ENCODE data around the gene HCST. TPM values are rescaled to one million over a fixed set of nuclear protein-coding genes. Genes with fewer than 3 reads are reported as not detected.
A peak's percentile ranks its signal among the peaks of the same experiment; 100 is the strongest.
"Not testable (repeated sequence)": the region's sequence is repeated elsewhere in the genome, so short reads cannot be mapped to it uniquely, and the experiment has no call there.

The HCST gene
- total RNA-seq, 1 donor from 2014 or later: 1.8 TPM

- Mint-ChIP-seq H3K4me1 (ENCODE audit: low read depth, unreplicated experiment) (no peaks in the 10 kb centered on the region), H3K36me3 (ENCODE audit: low read depth, unreplicated experiment) (peaks cover 5% of the 10 kb centered on the region), H3K27me3 (ENCODE audit: low read depth, unreplicated experiment) (peaks cover 35% of the 10 kb centered on the region), H3K27ac (ENCODE audit: unreplicated experiment) (no peak overlapping the region), H3K9me3 (ENCODE audit: unreplicated experiment) (no peaks in the 10 kb centered on the region), H3K4me3 (ENCODE audit: unreplicated experiment) (peak overlapping the region; percentile 85)
- H3K36me3 ChIP-seq (ENCODE audit: insufficient read depth, low read length): no peaks in the 10 kb centered on the region
- peak overlapping the region; percentile 91 for H3K4me2 ChIP-seq (ENCODE audit: low read length)
- H2AFZ ChIP-seq (ENCODE audit: low read depth, low read length): peak overlapping the region; percentile 30
- H3K4me3 ChIP-seq (ENCODE audit: insufficient read depth, low read depth, low read length): peak overlapping the region; percentile 50
- peaks cover 5% of the 10 kb centered on the region for H4K20me1 ChIP-seq (ENCODE audit: insufficient read depth, low read length)
- no peaks in the 10 kb centered on the region for H3K79me2 ChIP-seq (ENCODE audit: insufficient read depth, low read length)
- FAIRE-seq: no peak
- no peak overlapping the region for H3K27ac ChIP-seq (ENCODE audit: low read depth, low read length)
- H3K9me3 ChIP-seq (ENCODE audit: insufficient read depth, low read depth, low read length): no peaks in the 10 kb centered on the region
- peaks cover 8% of the 10 kb centered on the region for H3K4me1 ChIP-seq (ENCODE audit: insufficient read depth, low read length)
- TF ChIP-seq EZH2 (IDR thresholded peaks at IDR 0.05; ENCODE audit: insufficient read depth, low read length): no peak
- no peak for TF ChIP-seq CTCF (IDR thresholded peaks at IDR 0.05; ENCODE audit: insufficient read depth, low read depth, low read length)
- peak overlapping the region; percentile 27 for H3K9ac ChIP-seq (ENCODE audit: low read length)
- peaks cover 5% of the 10 kb centered on the region for H3K27me3 ChIP-seq (ENCODE audit: insufficient read depth, low read length)
- no peak for DNase-seq (ENCODE audit: low read depth)
Observed at GRCh38 chr19:35868823-35869326, 33.5 kb upstream of the HCST start.

- H3K36me3 ChIP-seq (ENCODE audit: insufficient read depth, low read length): no peaks in the 10 kb centered on the region
- H3K79me2 ChIP-seq (ENCODE audit: insufficient read depth, low read length): no peaks in the 10 kb centered on the region
- peak overlapping the region; percentile 27 for H3K9ac ChIP-seq (ENCODE audit: low read length)
- H3K9me3 ChIP-seq (ENCODE audit: insufficient read depth, low read depth, low read length): no peaks in the 10 kb centered on the region
- DNase-seq (ENCODE audit: low read depth) (peak; percentile 65), FAIRE-seq (no peak)
- peak overlapping the region; percentile 60 for H2AFZ ChIP-seq (ENCODE audit: low read depth, low read length)
- Mint-ChIP-seq H3K27ac (ENCODE audit: unreplicated experiment) (no peak overlapping the region), H3K4me3 (ENCODE audit: unreplicated experiment) (peak overlapping the region; percentile 85), H3K4me1 (ENCODE audit: low read depth, unreplicated experiment) (no peaks in the 10 kb centered on the region), H3K9me3 (ENCODE audit: unreplicated experiment) (no peaks in the 10 kb centered on the region), H3K36me3 (ENCODE audit: low read depth, unreplicated experiment) (peaks cover 8% of the 10 kb centered on the region), H3K27me3 (ENCODE audit: low read depth, unreplicated experiment) (peaks cover 36% of the 10 kb centered on the region)
- peaks cover 8% of the 10 kb centered on the region for H3K4me1 ChIP-seq (ENCODE audit: insufficient read depth, low read length)
- no peak for TF ChIP-seq CTCF (IDR thresholded peaks at IDR 0.05; ENCODE audit: insufficient read depth, low read depth, low read length)
- TF ChIP-seq EZH2 (IDR thresholded peaks at IDR 0.05; ENCODE audit: insufficient read depth, low read length): no peak
- H4K20me1 ChIP-seq (ENCODE audit: insufficient read depth, low read length): peaks cover 5% of the 10 kb centered on the region
- H3K27ac ChIP-seq (ENCODE audit: low read depth, low read length): no peak overlapping the region
- H3K4me2 ChIP-seq (ENCODE audit: low read length): peak overlapping the region; percentile 91
- peak overlapping the region; percentile 50 for H3K4me3 ChIP-seq (ENCODE audit: insufficient read depth, low read depth, low read length)
- peaks cover 5% of the 10 kb centered on the region for H3K27me3 ChIP-seq (ENCODE audit: insufficient read depth, low read length)
Observed at GRCh38 chr19:35869327-35870123, 32.8 kb upstream of the HCST start.

GRCh38 chr19:35870124-35870736 is 32.1 kb upstream of the HCST start:
- not testable (repeated sequence) for FAIRE-seq
- peak overlapping the region; percentile 91 for H3K4me2 ChIP-seq (ENCODE audit: low read length)

More at GRCh38 chr19:35870124-35870736, 32.1 kb upstream of the HCST start:
- not testable (repeated sequence) for H3K4me1 ChIP-seq (ENCODE audit: insufficient read depth, low read length); H3K79me2 ChIP-seq (ENCODE audit: insufficient read depth, low read length); H3K4me1 Mint-ChIP-seq (ENCODE audit: low read depth, unreplicated experiment); DNase-seq (ENCODE audit: low read depth); H4K20me1 ChIP-seq (ENCODE audit: insufficient read depth, low read length); H3K27ac ChIP-seq (ENCODE audit: low read depth, low read length); H3K27me3 ChIP-seq (ENCODE audit: insufficient read depth, low read length); H3K9me3 ChIP-seq (ENCODE audit: insufficient read depth, low read depth, low read length); H3K27ac Mint-ChIP-seq (ENCODE audit: unreplicated experiment); H3K9ac ChIP-seq (ENCODE audit: low read length); H3K36me3 ChIP-seq (ENCODE audit: insufficient read depth, low read length); H3K9me3 Mint-ChIP-seq (ENCODE audit: unreplicated experiment)
- Mint-ChIP-seq H3K36me3 (ENCODE audit: low read depth, unreplicated experiment) (peaks cover 12% of the 10 kb centered on the region), H3K27me3 (ENCODE audit: low read depth, unreplicated experiment) (peaks cover 31% of the 10 kb centered on the region), H3K4me3 (ENCODE audit: unreplicated experiment) (peak overlapping the region; percentile 81)
- H2AFZ ChIP-seq (ENCODE audit: low read depth, low read length): peak overlapping the region; percentile 60
- peak overlapping the region; percentile 50 for H3K4me3 ChIP-seq (ENCODE audit: insufficient read depth, low read depth, low read length)
